C4-2B (cell line): ENCODE measurements around the gene UVRAG.

Experiments used
- CTCF ChIP-seq: fragments of 450-650 bp; conservative IDR thresholded peaks from 2 replicates; pipeline ENCODE4 v1.5.1; 2017; ENCODE audit warnings: mild to moderate bottlenecking
- ZFX ChIP-seq: fragments of 450-650 bp; IDR thresholded peaks from 2 replicates; pipeline ENCODE4 v1.6.1; 2017

- TF ChIP-seq CTCF (no peak), ZFX (no peak)
Measured at GRCh38 chr11:76123248-76123647, 308.2 kb downstream of the UVRAG start.
